ENCODE measurements around the gene CYP21A2. TPM values are rescaled to one million over a fixed set of nuclear protein-coding genes. Genes with fewer than 3 reads are reported as not detected.
"Not testable (repeated sequence)": the region's sequence is repeated elsewhere in the genome, so short reads cannot be mapped to it uniquely, and the experiment has no call there.

CYP21A2 gene
- total and polyA plus RNA-seq, 2 experiments from 2014 or later: 1.4 to 1.7 TPM

DNA sequence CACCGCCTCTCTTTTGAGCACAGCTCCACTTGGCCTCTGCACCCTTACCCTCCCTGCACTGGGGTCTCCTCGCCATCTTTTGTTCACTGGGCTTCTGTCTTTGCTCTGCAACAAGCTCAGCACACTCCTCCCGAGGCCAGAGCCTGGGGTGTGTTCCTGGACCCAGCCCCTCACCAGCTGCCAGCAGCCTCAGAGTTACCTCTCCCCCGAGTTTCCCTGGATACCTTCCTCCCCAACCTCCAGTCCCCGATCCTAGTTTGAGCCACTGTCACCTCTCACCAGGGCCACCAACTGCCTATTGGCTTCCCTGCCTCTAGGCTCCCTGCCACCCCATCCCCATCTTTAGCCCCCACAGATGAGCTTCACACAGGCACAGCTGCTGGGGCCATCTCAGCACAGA lies 12.3 kb downstream of the CYP21A2 start:
- WGBS (ENCODE audit: low lambda C conversion rate, missing lambda C conversion rate): 93% methylated on average over 3 of the region's 5 CpGs
- H3K36me3 ChIP-seq (replicated peaks; ENCODE audit: insufficient read depth, low read depth): no peaks in the 10 kb centered on the region
- H2AFZ ChIP-seq: no peak overlapping the region
- H3K27ac ChIP-seq: no peak overlapping the region
- H3K79me2 ChIP-seq: no peaks in the 10 kb centered on the region
- no peak for DNase-seq (ENCODE audit: low spot score)
- no peaks in the 10 kb centered on the region for H3K27me3 ChIP-seq
- H3K4me3 ChIP-seq: no peak overlapping the region
- H3K9me3 ChIP-seq (ENCODE audit: low read depth): no peaks in the 10 kb centered on the region
- TF ChIP-seq, protein P1, sequence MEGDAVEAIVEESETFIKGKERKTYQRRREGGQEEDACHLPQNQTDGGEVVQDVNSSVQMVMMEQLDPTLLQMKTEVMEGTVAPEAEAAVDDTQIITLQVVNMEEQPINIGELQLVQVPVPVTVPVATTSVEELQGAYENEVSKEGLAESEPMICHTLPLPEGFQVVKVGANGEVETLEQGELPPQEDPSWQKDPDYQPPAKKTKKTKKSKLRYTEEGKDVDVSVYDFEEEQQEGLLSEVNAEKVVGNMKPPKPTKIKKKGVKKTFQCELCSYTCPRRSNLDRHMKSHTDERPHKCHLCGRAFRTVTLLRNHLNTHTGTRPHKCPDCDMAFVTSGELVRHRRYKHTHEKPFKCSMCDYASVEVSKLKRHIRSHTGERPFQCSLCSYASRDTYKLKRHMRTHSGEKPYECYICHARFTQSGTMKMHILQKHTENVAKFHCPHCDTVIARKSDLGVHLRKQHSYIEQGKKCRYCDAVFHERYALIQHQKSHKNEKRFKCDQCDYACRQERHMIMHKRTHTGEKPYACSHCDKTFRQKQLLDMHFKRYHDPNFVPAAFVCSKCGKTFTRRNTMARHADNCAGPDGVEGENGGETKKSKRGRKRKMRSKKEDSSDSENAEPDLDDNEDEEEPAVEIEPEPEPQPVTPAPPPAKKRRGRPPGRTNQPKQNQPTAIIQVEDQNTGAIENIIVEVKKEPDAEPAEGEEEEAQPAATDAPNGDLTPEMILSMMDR (IDR thresholded peaks at IDR 0.05; ENCODE audit: poor library complexity): no peak
- H3K9me2 ChIP-seq (replicated peaks; ENCODE audit: insufficient read depth): no peaks in the 10 kb centered on the region
- H3K4me2 ChIP-seq: no peak overlapping the region
- H3K4me1 ChIP-seq (ENCODE audit: insufficient read depth): peaks cover 6% of the 10 kb centered on the region
- no peaks in the 10 kb centered on the region for H4K20me1 ChIP-seq (ENCODE audit: insufficient read depth, poor library complexity, severe bottlenecking)

DNA sequence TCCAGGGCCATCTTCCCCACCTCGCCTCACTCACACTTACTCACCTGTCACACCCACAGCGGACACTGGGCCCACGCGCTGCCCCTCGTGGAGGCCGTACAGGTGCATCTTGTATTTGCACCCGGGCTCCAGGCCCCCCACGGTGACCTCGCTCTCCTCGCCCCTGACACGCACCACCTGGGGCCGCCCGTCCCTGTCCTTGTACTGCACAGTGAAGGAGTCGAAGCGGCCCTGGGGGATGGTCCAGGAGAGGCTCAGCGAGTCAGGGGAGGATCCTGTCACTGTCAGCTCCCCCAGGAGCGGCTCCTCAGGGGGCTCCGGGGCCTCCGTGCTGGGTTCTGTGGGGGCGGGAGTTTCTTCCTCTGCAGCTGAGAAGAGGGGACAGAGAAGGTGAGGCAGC lies 14.4 kb downstream of the CYP21A2 start:
- WGBS (ENCODE audit: low lambda C conversion rate, missing lambda C conversion rate): 89% methylated on average over 20 of the region's 20 CpGs
- not testable (repeated sequence) for H2AFZ ChIP-seq; H3K9me2 ChIP-seq (replicated peaks; ENCODE audit: insufficient read depth)

DNA sequence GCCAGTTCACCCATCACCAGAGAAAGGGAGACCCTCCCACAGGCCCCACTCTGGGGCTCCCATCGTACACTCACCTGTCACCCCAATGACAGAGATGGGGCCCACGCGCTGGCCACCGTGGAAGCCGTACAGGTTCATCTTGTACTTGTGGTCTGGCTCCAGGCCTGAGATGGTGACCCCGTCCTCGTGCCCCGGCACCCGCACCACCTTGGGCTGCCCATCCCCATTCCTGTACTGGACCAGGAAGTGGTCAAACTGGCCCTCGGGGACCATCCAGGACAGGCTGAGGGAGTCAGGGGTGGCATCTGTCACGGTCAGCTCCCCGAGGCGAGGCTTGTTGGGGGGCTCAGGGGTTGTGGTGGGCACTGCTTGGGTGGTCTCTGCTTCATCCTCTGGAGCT lies 15.1 kb downstream of the CYP21A2 start:
- not testable (repeated sequence) for DNase-seq (ENCODE audit: low spot score); H3K9me3 ChIP-seq (ENCODE audit: low read depth); H3K79me2 ChIP-seq; H4K20me1 ChIP-seq (ENCODE audit: insufficient read depth, poor library complexity, severe bottlenecking); H2AFZ ChIP-seq; H3K9me2 ChIP-seq (replicated peaks; ENCODE audit: insufficient read depth); H3K4me1 ChIP-seq (ENCODE audit: insufficient read depth); H3K27me3 ChIP-seq; H3K4me3 ChIP-seq; H3K4me2 ChIP-seq; H3K27ac ChIP-seq; H3K36me3 ChIP-seq (replicated peaks; ENCODE audit: insufficient read depth, low read depth)
- WGBS (ENCODE audit: low lambda C conversion rate, missing lambda C conversion rate): 95% methylated on average over 11 of the region's 13 CpGs

More for the DNA sequence above, 14.4 kb downstream of the CYP21A2 start:
- H3K9me3 ChIP-seq (ENCODE audit: low read depth); DNase-seq (ENCODE audit: low spot score); H3K36me3 ChIP-seq (replicated peaks; ENCODE audit: insufficient read depth, low read depth); H3K4me2 ChIP-seq; H3K4me3 ChIP-seq; H3K79me2 ChIP-seq; H3K27ac ChIP-seq; H4K20me1 ChIP-seq (ENCODE audit: insufficient read depth, poor library complexity, severe bottlenecking); H3K4me1 ChIP-seq (ENCODE audit: insufficient read depth); H3K27me3 ChIP-seq: not testable (repeated sequence)

DNA sequence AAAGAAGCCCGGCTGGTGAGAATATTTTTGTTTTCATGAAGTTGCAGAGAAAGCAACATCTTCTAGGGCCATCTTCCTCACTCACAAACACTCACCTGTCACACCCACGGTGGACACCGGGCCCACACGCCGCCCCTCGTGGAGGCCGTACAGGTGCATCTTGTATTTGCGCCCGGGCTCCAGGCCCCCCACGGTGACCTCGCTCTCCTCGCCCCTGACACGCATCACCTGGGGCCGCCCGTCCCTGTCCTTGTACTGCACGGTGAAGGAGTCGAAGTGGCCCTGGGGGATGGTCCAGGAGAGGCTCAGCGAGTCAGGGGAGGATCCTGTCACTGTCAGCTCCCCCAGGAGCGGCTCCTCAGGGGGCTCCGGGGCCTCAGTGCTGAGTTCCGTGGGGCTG lies 17.5 kb downstream of the CYP21A2 start:
- not testable (repeated sequence) for H2AFZ ChIP-seq; H3K9me3 ChIP-seq (ENCODE audit: low read depth); H3K36me3 ChIP-seq (replicated peaks; ENCODE audit: insufficient read depth, low read depth); DNase-seq (ENCODE audit: low spot score); H3K79me2 ChIP-seq; H3K9me2 ChIP-seq (replicated peaks; ENCODE audit: insufficient read depth); H3K27ac ChIP-seq; H4K20me1 ChIP-seq (ENCODE audit: insufficient read depth, poor library complexity, severe bottlenecking); H3K27me3 ChIP-seq; H3K4me1 ChIP-seq (ENCODE audit: insufficient read depth); H3K4me3 ChIP-seq; H3K4me2 ChIP-seq
- WGBS (ENCODE audit: low lambda C conversion rate, missing lambda C conversion rate): 95% methylated on average over 21 of the region's 21 CpGs

DNA sequence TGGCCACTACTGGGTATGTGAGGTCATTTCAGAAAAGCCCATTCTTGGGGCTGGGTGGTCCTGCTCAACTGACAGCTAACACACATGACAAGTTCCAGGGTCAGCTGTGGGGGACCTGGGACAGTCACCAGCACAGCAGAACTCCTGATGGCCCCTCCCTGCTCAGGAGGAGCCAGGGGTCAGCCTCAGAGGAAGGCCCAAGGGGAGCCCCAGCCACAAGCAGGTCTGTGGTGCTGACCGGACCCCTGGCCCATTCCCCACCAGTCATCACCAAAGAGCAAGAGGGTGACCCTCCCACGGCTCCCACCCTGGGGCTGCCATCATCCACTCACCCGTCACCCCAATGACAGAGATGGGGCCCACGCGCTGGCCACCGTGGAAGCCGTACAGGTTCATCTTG lies 18.0 kb downstream of the CYP21A2 start:
- 94% methylated on average over 7 of the region's 7 CpGs for WGBS (ENCODE audit: low lambda C conversion rate, missing lambda C conversion rate)
- H3K27me3 ChIP-seq: no peaks in the 10 kb centered on the region
- TF ChIP-seq EZH2 (IDR thresholded peaks at IDR 0.05; ENCODE audit: borderline replicate concordance): no peak

DNA sequence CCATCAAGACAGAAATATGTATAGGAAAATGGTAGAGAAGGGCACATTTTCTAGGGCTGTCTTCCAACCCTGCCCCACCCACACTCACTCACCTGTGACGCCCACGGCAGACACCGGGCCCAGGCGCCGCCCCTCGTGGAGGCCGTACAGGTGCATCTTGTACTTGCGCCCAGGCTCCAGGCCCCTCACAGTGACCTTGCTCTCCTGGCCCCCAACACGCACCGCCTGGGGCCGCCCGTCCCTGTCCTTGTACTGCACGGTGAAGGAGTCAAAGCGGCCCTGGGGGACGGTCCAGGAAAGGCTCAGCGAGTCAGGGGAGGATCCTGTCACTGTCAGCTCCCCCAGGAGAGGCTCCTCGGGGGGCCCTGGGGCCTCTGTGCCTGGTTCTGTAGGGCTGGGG lies 19.8 kb downstream of the CYP21A2 start:
- Histone ChIP-seq H2AFZ (no peak overlapping the region), H3K4me1 (ENCODE audit: insufficient read depth) (no peaks in the 10 kb centered on the region), H3K9me3 (ENCODE audit: low read depth) (no peaks in the 10 kb centered on the region), H3K27me3 (no peaks in the 10 kb centered on the region), H3K4me3 (no peak overlapping the region), H3K9me2 (replicated peaks; ENCODE audit: insufficient read depth) (no peaks in the 10 kb centered on the region), H3K27ac (no peak overlapping the region), H3K79me2 (no peaks in the 10 kb centered on the region), H4K20me1 (ENCODE audit: insufficient read depth, poor library complexity, severe bottlenecking) (no peaks in the 10 kb centered on the region), H3K36me3 (replicated peaks; ENCODE audit: insufficient read depth, low read depth) (no peaks in the 10 kb centered on the region), H3K4me2 (no peak overlapping the region)
- 96% methylated on average over 17 of the region's 17 CpGs for WGBS (ENCODE audit: low lambda C conversion rate, missing lambda C conversion rate)
- DNase-seq (ENCODE audit: low spot score): no peak
- no peak for TF ChIP-seq EZH2 (IDR thresholded peaks at IDR 0.05; ENCODE audit: borderline replicate concordance)
- TF ChIP-seq, protein P1 (IDR thresholded peaks at IDR 0.05; ENCODE audit: poor library complexity): no peak
- no peak for TF ChIP-seq EZH2phosphoT487 (IDR thresholded peaks at IDR 0.05; ENCODE audit: low read depth, severe bottlenecking, unreplicated experiment)

More for the DNA sequence above, 18.0 kb downstream of the CYP21A2 start:
- DNase-seq (ENCODE audit: low spot score): no peak
- Histone ChIP-seq H4K20me1 (ENCODE audit: insufficient read depth, poor library complexity, severe bottlenecking) (no peaks in the 10 kb centered on the region), H3K9me3 (ENCODE audit: low read depth) (no peaks in the 10 kb centered on the region), H3K4me1 (ENCODE audit: insufficient read depth) (no peaks in the 10 kb centered on the region), H3K27ac (no peak overlapping the region), H2AFZ (no peak overlapping the region), H3K4me3 (no peak overlapping the region), H3K79me2 (no peaks in the 10 kb centered on the region), H3K36me3 (replicated peaks; ENCODE audit: insufficient read depth, low read depth) (no peaks in the 10 kb centered on the region), H3K9me2 (replicated peaks; ENCODE audit: insufficient read depth) (no peaks in the 10 kb centered on the region), H3K4me2 (no peak overlapping the region)

Data from hepatocyte (in vitro differentiated cells).